K562 (cell line): ENCODE data around the gene GAGE2A.
"Not testable (repeated sequence)": the region's sequence is repeated elsewhere in the genome, so short reads cannot be mapped to it uniquely, and the experiment has no call there.

ENCODE experiments used
- CHD2 ChIP-seq: IDR thresholded peaks from 2 replicates; pipeline ENCODE4 v1.6.1; 2011; ENCODE audit warnings: low read depth, low read length
- HEY1 ChIP-seq: fragments of 250-450 bp; sonication (Bioruptor Pico); IDR thresholded peaks from 2 replicates; pipeline ENCODE4 v1.5.0; 2020; ENCODE audit warnings: mild to moderate bottlenecking, moderate library complexity, borderline replicate concordance
- KLF1 ChIP-seq: fragments of 450-650 bp; IDR thresholded peaks from 2 replicates; pipeline ENCODE4 v1.6.1; 2016; ENCODE audit warnings: missing genetic modification characterization, missing compliant biosample characterization
- PHF8 ChIP-seq: fragments of 200-600 bp; sonication (generic); IDR thresholded peaks from 2 replicates; pipeline ENCODE4 v1.6.1; 2012; ENCODE audit warnings: mixed run types, mild to moderate bottlenecking, inconsistent platforms, low read length, moderate library complexity, borderline replicate concordance
- RBM39 ChIP-seq: fragments of 200-400 bp; formaldehyde crosslinking; optimal IDR thresholded peaks from 2 replicates; pipeline ENCODE3; 2018; ENCODE audit warnings: low read depth, low read length
- ZBTB12 ChIP-seq: fragments of 250-450 bp; sonication (Bioruptor Pico); IDR thresholded peaks from 2 replicates; pipeline ENCODE4 v1.4.0; 2020
- TF ChIP-seq, protein P1 (sequence below): sonication (generic); formaldehyde crosslinking; IDR thresholded peaks from 2 replicates; pipeline ENCODE4 v1.9.0; 2022; ENCODE audit warnings: mild to moderate bottlenecking, missing genetic modification reagents
- TF ChIP-seq, protein P2 (sequence below), 3 experiments: IDR thresholded peaks in 2 of 3; conservative IDR thresholded peaks in 1 of 3; 2 replicates each; pipeline ENCODE4 v1.5.1; 2011 to 2012; ENCODE audit warnings: low read length in 3 of 3, mild to moderate bottlenecking in 3 of 3, control low read depth in 2 of 3, improper control_type of control experiment in 1 of 3, inconsistent platforms in 1 of 3, low read depth in 1 of 3, mixed read lengths in 1 of 3, moderate library complexity in 1 of 3; ENCODE audit not compliant: insufficient read depth in 2 of 3

DNA sequence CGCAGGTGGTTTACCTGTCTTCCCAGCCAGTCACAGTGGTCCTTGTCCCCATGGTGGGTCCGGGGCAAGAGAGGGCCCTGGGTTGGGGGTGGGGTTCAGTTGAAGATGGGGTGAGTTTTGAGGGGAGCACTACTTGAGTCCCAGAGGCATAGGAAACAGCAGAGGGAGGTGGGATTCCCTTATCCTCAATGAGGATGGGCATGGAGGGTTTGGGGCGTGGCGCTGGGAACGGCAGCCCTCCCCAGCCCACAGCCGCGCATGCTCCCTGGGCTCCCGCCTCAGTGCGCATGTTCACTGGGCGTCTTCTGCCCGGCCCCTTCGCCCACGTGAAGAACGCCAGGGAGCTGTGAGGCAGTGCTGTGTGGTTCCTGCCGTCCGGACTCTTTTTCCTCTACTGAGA, 47.9 kb upstream of the GAGE2A start, which contains the start of gene GAGE12D:
- not testable (repeated sequence) for TF ChIP-seq RBM39; KLF1; ZBTB12; CHD2; HEY1 (CRISPR knock-in tag); PHF8
- TF ChIP-seq, protein P1, sequence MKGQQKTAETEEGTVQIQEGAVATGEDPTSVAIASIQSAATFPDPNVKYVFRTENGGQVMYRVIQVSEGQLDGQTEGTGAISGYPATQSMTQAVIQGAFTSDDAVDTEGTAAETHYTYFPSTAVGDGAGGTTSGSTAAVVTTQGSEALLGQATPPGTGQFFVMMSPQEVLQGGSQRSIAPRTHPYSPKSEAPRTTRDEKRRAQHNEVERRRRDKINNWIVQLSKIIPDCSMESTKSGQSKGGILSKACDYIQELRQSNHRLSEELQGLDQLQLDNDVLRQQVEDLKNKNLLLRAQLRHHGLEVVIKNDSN (CRISPR knock-in tag), result not testable (repeated sequence)
- TF ChIP-seq, protein P2, sequence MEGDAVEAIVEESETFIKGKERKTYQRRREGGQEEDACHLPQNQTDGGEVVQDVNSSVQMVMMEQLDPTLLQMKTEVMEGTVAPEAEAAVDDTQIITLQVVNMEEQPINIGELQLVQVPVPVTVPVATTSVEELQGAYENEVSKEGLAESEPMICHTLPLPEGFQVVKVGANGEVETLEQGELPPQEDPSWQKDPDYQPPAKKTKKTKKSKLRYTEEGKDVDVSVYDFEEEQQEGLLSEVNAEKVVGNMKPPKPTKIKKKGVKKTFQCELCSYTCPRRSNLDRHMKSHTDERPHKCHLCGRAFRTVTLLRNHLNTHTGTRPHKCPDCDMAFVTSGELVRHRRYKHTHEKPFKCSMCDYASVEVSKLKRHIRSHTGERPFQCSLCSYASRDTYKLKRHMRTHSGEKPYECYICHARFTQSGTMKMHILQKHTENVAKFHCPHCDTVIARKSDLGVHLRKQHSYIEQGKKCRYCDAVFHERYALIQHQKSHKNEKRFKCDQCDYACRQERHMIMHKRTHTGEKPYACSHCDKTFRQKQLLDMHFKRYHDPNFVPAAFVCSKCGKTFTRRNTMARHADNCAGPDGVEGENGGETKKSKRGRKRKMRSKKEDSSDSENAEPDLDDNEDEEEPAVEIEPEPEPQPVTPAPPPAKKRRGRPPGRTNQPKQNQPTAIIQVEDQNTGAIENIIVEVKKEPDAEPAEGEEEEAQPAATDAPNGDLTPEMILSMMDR (IDR thresholded peaks at IDR 0.05 in 2 of 3, conservative IDR thresholded peaks at IDR 0.05 in 1 of 3; ENCODE audit: insufficient read depth in 2 of 3, low read depth in 1 of 3, low read length in 3 of 3), result not testable (repeated sequence)
